ENCODE data around the gene MITF.

Gene MITF

GRCh38 chr3:69842789-69843188, 103.5 kb downstream of the MITF start:
- no peaks in the 10 kb centered on the region for H3K4me1 Mint-ChIP-seq
- no peak overlapping the region for H3K4me3 Mint-ChIP-seq
- no peaks in the 10 kb centered on the region for H3K9me3 Mint-ChIP-seq
- no peak for DNase-seq
- ATAC-seq = no peak
- peaks cover 2% of the 10 kb centered on the region for H3K27me3 Mint-ChIP-seq
- H3K27ac Mint-ChIP-seq = no peak overlapping the region
- H3K36me3 Mint-ChIP-seq (ENCODE audit: low read depth) = no peaks in the 10 kb centered on the region

DNA sequence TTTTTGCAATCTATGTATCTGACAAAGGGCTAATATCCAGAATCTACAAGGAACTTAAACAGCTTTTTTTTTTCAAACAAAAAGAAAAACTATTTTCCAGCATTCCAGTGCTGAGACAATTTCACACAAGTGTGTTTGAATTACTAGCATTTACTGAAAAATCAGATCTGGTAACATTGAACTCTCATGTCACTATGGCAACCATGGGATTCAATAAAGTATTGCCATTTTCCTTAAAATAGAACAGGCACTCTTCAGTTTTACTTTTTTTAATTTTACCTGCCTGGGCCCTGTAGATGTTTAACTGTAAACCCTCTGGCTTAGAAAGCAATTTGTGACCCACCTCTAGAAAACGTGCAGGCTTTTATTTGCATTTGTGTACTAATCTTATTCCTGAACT, 105.4 kb downstream of the MITF start:
- Mint-ChIP-seq H3K4me3 (no peak overlapping the region), H3K9me3 (no peaks in the 10 kb centered on the region), H3K27me3 (peaks cover 2% of the 10 kb centered on the region), H3K27ac (no peak overlapping the region), H3K36me3 (ENCODE audit: low read depth) (no peaks in the 10 kb centered on the region), H3K4me1 (no peaks in the 10 kb centered on the region)
- ATAC-seq (no peak), DNase-seq (no peak)

DNA sequence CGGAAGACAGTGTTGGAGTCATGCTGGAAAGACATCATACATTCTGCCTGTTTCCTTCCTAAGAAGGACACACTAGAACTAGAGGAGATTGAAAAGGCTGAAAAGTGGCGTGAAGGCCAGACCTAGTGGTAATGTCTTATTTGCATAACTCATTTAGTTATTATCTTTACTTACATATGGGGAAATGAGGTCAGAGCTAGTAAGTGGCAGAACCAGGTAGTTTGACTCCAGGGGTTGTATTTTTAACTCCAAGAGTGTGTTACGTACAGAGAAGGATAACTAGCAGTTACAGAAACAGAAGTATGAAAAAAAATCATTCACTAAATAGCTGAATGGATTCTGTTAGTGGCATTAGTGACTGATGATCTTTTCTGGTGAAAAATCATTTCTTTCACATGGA, 108.0 kb downstream of the MITF start:
- DNase-seq (no peak), ATAC-seq (no peak)
- Mint-ChIP-seq H3K27ac (no peak overlapping the region), H3K36me3 (ENCODE audit: low read depth) (no peaks in the 10 kb centered on the region), H3K4me3 (no peak overlapping the region), H3K27me3 (peaks cover 2% of the 10 kb centered on the region), H3K9me3 (no peaks in the 10 kb centered on the region), H3K4me1 (no peaks in the 10 kb centered on the region)

DNA sequence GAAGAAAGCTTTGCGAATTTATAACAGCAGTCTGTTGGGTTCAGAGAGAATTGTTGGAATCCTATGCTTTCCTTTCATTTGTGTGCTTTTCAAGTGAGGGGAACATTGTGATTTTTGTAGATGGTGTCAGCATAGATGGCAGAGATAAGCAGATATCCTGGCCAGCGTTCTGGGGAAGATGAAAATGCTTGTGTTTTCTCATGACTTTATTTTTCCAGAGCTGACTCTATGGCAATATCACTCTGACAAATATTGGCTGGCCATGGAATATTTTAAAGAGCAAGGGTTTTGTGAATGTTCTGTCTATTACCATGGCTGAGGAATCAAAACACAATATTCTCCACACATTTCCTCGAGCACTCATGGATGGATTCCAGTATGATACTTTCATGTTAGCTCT, 108.8 kb downstream of the MITF start:
- Mint-ChIP-seq H3K27ac (no peak overlapping the region), H3K4me1 (no peaks in the 10 kb centered on the region), H3K4me3 (no peak overlapping the region), H3K27me3 (peaks cover 2% of the 10 kb centered on the region), H3K9me3 (no peaks in the 10 kb centered on the region), H3K36me3 (ENCODE audit: low read depth) (no peaks in the 10 kb centered on the region)
- ATAC-seq (no peak), DNase-seq (no peak)

DNA sequence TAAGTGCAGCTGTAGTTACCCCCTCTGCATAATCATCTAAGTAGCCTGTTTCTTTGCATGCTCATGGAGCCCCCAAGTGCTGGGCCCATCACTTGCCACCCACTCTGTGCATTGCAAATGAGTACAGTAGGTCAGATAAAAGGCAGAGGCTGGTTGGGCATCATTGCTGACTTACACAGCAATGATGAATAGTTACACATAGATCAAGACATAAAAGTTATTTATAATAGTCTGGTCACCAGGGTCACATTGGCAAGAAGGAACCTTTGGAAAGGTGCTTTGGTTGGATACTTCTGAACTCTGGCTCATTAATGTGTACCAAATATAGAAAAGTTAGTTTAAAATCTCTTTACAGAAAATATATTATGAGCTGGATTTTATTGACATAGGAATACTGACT, 111.6 kb downstream of the MITF start:
- Mint-ChIP-seq H3K4me3 (no peak overlapping the region), H3K36me3 (ENCODE audit: low read depth) (no peaks in the 10 kb centered on the region), H3K27ac (no peak overlapping the region), H3K27me3 (peaks cover 2% of the 10 kb centered on the region), H3K4me1 (no peaks in the 10 kb centered on the region), H3K9me3 (no peaks in the 10 kb centered on the region)
- DNase-seq (no peak), ATAC-seq (no peak)

DNA sequence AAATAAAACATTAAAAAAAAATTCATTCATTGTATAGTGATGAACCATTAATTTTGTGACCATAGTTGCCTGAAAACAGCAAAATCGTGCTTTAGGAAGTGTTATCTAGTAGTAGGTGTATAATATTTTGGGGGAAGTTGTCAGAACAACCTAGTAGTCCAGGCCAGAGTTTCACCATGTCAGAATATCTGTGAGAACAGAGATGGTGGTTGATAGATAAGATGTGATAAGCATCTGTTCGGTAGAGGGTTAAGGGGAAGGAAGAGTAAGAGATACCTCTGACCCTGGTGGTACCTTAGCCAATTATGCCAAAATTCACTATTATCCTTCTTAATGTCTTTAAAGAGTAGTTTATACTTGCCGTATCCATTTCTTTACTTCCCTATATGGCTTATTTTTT, 113.8 kb downstream of the MITF start:
- H3K4me3 Mint-ChIP-seq = no peak overlapping the region
- no peak overlapping the region for H3K27ac Mint-ChIP-seq
- no peaks in the 10 kb centered on the region for H3K27me3 Mint-ChIP-seq
- no peaks in the 10 kb centered on the region for H3K9me3 Mint-ChIP-seq
- H3K4me1 Mint-ChIP-seq = no peaks in the 10 kb centered on the region
- no peak for DNase-seq
- ATAC-seq = no peak
- no peaks in the 10 kb centered on the region for H3K36me3 Mint-ChIP-seq (ENCODE audit: low read depth)

- DNase-seq (no peak), ATAC-seq (no peak)
- no peaks in the 10 kb centered on the region for H3K9me3 Mint-ChIP-seq
- no peaks in the 10 kb centered on the region for H3K4me1 Mint-ChIP-seq
- H3K27me3 Mint-ChIP-seq = no peaks in the 10 kb centered on the region
- H3K4me3 Mint-ChIP-seq = no peak overlapping the region
- no peaks in the 10 kb centered on the region for H3K36me3 Mint-ChIP-seq (ENCODE audit: low read depth)
- no peak overlapping the region for H3K27ac Mint-ChIP-seq
Observed at GRCh38 chr3:69855436-69856162, 116.3 kb downstream of the MITF start.

GRCh38 chr3:69856965-69857705, 117.9 kb downstream of the MITF start:
- ATAC-seq (no peak), DNase-seq (no peak)
- H3K27ac Mint-ChIP-seq = no peak overlapping the region
- no peaks in the 10 kb centered on the region for H3K4me1 Mint-ChIP-seq
- H3K36me3 Mint-ChIP-seq (ENCODE audit: low read depth) = no peaks in the 10 kb centered on the region
- H3K27me3 Mint-ChIP-seq = no peaks in the 10 kb centered on the region
- H3K9me3 Mint-ChIP-seq = no peaks in the 10 kb centered on the region
- H3K4me3 Mint-ChIP-seq = no peak overlapping the region

DNA sequence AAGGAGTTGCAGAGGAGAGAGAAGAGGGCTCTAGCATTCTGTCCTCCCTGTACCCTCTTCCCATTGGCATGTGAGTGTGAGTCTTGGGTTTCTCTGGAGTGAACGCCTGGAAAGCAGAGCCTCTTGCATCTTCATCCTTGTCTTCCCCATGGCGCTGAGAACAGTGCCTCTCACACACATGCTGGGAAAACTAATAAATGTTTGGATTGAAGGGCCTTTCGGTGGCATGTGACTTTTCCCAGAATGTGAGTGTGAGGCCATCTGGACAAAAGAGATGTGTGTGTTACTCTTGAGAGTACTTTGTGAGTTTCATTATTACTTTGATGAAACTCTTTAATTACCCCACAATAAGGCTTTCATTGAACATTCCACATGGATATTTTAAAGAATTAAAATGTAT, 122.3 kb downstream of the MITF start:
- H3K4me3 Mint-ChIP-seq = no peak overlapping the region
- ATAC-seq = no peak
- no peak overlapping the region for H3K27ac Mint-ChIP-seq
- no peaks in the 10 kb centered on the region for H3K9me3 Mint-ChIP-seq
- no peaks in the 10 kb centered on the region for H3K4me1 Mint-ChIP-seq
- H3K27me3 Mint-ChIP-seq = peaks cover 2% of the 10 kb centered on the region
- no peak for DNase-seq
- H3K36me3 Mint-ChIP-seq (ENCODE audit: low read depth) = no peaks in the 10 kb centered on the region

DNA sequence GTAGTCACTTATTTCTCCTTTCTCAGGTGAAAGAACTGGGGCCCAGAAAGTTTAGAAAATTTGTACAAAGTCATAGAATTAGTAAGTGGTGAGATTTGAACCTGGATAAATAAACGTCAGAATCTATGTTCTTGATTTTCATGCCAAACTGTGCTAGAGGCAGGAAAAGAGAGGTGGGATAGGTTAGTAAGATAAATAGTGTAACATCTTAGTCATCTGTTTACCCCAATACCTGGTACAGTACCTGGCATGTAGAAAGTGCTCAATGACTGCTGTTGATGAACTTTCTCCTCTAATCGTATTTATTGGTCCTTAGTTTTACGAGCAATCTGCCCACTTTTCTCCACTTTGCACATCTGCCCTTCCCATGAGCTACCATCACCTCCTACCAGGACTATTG, 124.9 kb downstream of the MITF start:
- no peak for ATAC-seq
- H3K27ac Mint-ChIP-seq = no peak overlapping the region
- no peak overlapping the region for H3K4me3 Mint-ChIP-seq
- peaks cover 2% of the 10 kb centered on the region for H3K27me3 Mint-ChIP-seq
- H3K9me3 Mint-ChIP-seq = no peaks in the 10 kb centered on the region
- no peaks in the 10 kb centered on the region for H3K36me3 Mint-ChIP-seq (ENCODE audit: low read depth)
- no peak for DNase-seq
- no peaks in the 10 kb centered on the region for H3K4me1 Mint-ChIP-seq

DNA sequence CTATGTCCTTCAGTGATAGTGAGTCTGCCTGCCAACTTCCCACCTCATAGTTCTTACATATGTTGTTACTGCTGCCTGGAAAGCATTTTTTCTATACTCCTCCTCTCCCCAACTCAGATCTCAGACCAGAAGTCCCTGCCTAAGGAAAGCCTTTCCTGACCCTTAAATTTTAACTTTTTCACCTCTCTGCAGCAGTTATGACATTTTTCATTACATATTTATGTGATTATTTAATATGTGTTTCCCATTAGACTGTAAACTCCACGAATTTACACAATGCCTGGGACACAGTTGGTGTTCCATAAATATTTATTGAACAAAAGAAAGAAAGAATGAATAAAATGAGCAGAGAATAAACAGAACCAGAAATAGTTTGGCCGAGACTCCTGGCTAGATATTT, 125.5 kb downstream of the MITF start:
- Mint-ChIP-seq H3K27ac (no peak overlapping the region), H3K4me3 (no peak overlapping the region), H3K27me3 (peaks cover 2% of the 10 kb centered on the region), H3K36me3 (ENCODE audit: low read depth) (no peaks in the 10 kb centered on the region), H3K9me3 (no peaks in the 10 kb centered on the region), H3K4me1 (no peaks in the 10 kb centered on the region)
- ATAC-seq = no peak
- no peak for DNase-seq

DNA sequence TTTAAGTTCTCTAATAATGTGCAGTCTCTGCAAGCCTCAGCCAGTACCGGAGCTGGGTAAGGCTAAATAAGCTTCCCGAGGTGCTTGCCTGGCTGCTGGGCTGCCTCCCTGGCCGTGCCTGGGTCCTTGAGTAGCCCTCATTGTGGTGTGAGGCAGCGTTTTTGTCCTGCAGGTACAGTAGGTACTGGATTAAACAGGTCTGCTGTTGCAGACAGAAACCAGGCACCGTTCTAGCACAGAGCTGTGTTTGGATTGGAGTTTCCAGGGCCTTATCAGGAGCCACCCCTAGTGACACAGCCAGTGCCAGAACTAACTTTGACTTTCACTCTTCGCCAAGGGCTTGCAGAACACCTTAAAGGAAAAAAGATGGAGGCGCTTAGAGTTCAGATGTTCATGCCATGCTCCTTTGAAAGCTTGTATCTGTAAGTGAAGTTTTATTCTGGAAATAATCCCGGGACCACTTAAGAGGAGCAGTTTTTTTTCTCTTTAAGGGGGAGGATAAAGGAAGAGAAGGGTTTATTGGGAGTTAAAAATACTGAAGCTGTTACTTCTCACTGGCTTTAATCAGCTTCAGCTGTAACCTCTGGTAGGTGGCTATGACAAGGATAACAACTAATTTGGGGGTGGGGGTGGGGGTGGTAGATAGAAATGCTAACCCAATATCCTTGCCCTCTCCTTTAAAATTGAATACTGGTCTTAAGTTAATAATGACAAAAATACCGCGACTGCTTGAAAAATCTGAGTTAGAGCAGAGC, 126.8 kb downstream of the MITF start:
- Mint-ChIP-seq H3K4me1 (no peaks in the 10 kb centered on the region), H3K9me3 (no peaks in the 10 kb centered on the region), H3K36me3 (ENCODE audit: low read depth) (no peaks in the 10 kb centered on the region), H3K27me3 (peaks cover 2% of the 10 kb centered on the region), H3K27ac (no peak overlapping the region), H3K4me3 (no peak overlapping the region)
- no peak for ATAC-seq
- DNase-seq = no peak

DNA sequence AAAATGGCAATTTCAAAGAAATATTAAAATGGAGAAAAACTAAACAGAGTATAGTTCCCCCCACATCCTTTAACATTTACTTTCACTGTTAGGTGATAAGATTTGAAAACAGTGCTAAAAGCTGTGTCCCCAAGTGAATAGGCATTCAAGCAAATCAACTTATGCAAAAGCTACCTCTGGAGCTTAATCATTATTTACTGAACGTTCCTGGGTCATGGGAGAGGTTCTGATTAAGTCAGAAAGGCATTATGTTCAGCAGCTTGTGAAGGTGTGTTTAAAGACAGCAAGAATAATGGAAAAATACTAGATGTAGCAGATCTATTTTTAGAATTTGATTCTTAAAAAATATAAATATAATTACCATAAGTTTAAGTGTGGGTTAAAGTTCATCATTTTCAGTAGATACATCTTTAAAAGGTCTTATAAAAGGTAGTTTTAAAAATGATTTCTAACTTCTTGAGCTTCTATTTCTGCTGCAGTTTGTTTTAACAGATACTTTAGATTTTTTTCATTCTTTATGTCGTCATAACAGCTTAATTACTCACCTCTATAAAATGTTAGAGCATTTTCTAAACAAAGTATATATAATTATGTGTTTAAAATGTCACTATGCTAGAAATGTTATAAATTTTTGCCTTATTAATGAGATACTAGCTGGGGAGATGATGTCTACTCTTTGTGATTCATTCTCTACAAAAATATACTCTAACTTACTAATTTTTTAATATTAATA, 127.9 kb downstream of the MITF start:
- Mint-ChIP-seq H3K36me3 (ENCODE audit: low read depth) (no peaks in the 10 kb centered on the region), H3K27me3 (peaks cover 2% of the 10 kb centered on the region), H3K27ac (no peak overlapping the region), H3K4me1 (no peaks in the 10 kb centered on the region), H3K4me3 (no peak overlapping the region), H3K9me3 (no peaks in the 10 kb centered on the region)
- DNase-seq (no peak), ATAC-seq (no peak)

- no peaks in the 10 kb centered on the region for H3K36me3 Mint-ChIP-seq (ENCODE audit: low read depth)
- no peaks in the 10 kb centered on the region for H3K9me3 Mint-ChIP-seq
- no peak for DNase-seq
- H3K27ac Mint-ChIP-seq = no peak overlapping the region
- no peak overlapping the region for H3K4me3 Mint-ChIP-seq
- peaks cover 2% of the 10 kb centered on the region for H3K27me3 Mint-ChIP-seq
- H3K4me1 Mint-ChIP-seq = peaks cover 2% of the 10 kb centered on the region
- ATAC-seq = no peak
Observed at GRCh38 chr3:69867941-69868505, 128.8 kb downstream of the MITF start.

Measured in activated naive CD8-positive, alpha-beta T cell treated with anti-CD3 and anti-CD28 coated beads, Interleukin-2, amount 50 U/mL, for 24 hours (primary cell).